HG03108 (cell line): Measurements from ENCODE around the gene VAMP4.
"Not testable (repeated sequence)": the region's sequence is repeated elsewhere in the genome, so short reads cannot be mapped to it uniquely, and the experiment has no call there.

ENCODE experiments used
- ATAC-seq: cut with Tn5 transposase; IDR thresholded peaks from one replicate; pipeline ENCODE4 v1.9.1; 2021; ENCODE audit warnings: moderate library complexity; ENCODE audit not compliant: unreplicated experiment

The VAMP4 gene

GRCh38 chr1:171753182-171753581, 11.3 kb upstream of the VAMP4 start:
- no peak for ATAC-seq

- ATAC-seq: no peak
Measured at GRCh38 chr1:171751221-171751620, 9.4 kb upstream of the VAMP4 start.

GRCh38 chr1:171748651-171749050, 6.8 kb upstream of the VAMP4 start:
- no peak for ATAC-seq

GRCh38 chr1:171744986-171745385, 3.1 kb upstream of the VAMP4 start:
- no peak for ATAC-seq

- ATAC-seq: no peak
Measured at GRCh38 chr1:171743081-171743870, 1.4 kb upstream of the VAMP4 start.

- no peak for ATAC-seq
Measured at GRCh38 chr1:171742577-171742922, 685 bp upstream of the VAMP4 start.

GRCh38 chr1:171740987-171741871, 636 bp downstream of the VAMP4 start:
- peak; percentile 32 for ATAC-seq

GRCh38 chr1:171740356-171740863, 1.5 kb downstream of the VAMP4 start:
- ATAC-seq: no peak

- no peak for ATAC-seq
Measured at GRCh38 chr1:171739656-171740055, 2.2 kb downstream of the VAMP4 start.

- ATAC-seq: no peak
Measured at GRCh38 chr1:171738911-171739310, 3.0 kb downstream of the VAMP4 start.

GRCh38 chr1:171736196-171736595, 5.7 kb downstream of the VAMP4 start:
- no peak for ATAC-seq

- ATAC-seq: no peak
Measured at GRCh38 chr1:171730052-171730451, 11.8 kb downstream of the VAMP4 start.

GRCh38 chr1:171727778-171728177, 14.1 kb downstream of the VAMP4 start:
- no peak for ATAC-seq

- not testable (repeated sequence) for ATAC-seq
Measured at GRCh38 chr1:171723180-171723579, 18.7 kb downstream of the VAMP4 start.

GRCh38 chr1:171718848-171719247, 23.0 kb downstream of the VAMP4 start:
- no peak for ATAC-seq

GRCh38 chr1:171718216-171718615, 23.6 kb downstream of the VAMP4 start:
- ATAC-seq: no peak

GRCh38 chr1:171717062-171717718, 24.7 kb downstream of the VAMP4 start:
- ATAC-seq: no peak

GRCh38 chr1:171716616-171717015, 25.2 kb downstream of the VAMP4 start:
- no peak for ATAC-seq

GRCh38 chr1:171715813-171716251, 26.0 kb downstream of the VAMP4 start:
- ATAC-seq: no peak

GRCh38 chr1:171712341-171712740, 29.5 kb downstream of the VAMP4 start:
- no peak for ATAC-seq

- ATAC-seq: no peak
Measured at GRCh38 chr1:171711643-171712042, 30.2 kb downstream of the VAMP4 start.
